Pancreas (tissue), 10 donors: ENCODE data around the gene OR6J1. TPM values are rescaled to one million over a fixed set of nuclear protein-coding genes. Genes with fewer than 3 reads are reported as not detected.

ENCODE experiments used
- ATAC-seq, 4 donors: fragments of 200-7000 bp; cut with Tn5 transposase; one replicate each; pipeline versions ENCODE4 v1.8.0 to v1.9.1; 2020; ENCODE audit warnings: mild to moderate bottlenecking in 4 of 4, moderate library complexity in 4 of 4
- DNase-seq, 6 donors: peaks; one replicate each; pipeline ENCODE4 v3.0.0-alpha.2; 2020
- FAIRE-seq: peaks from 2 replicates; lab custom pipeline; 2012; peaks lifted over from hg19 to GRCh38; lab: Jason Lieb, UNC
- H3K27ac ChIP-seq, 4 donors: fragments of 200-600 bp; sonication (generic); 1 replicate in 3 of 4; 2 replicates in 1 of 4; pipeline versions ENCODE4 v1.5.0 to v1.8.0; 2020
- H3K27me3 ChIP-seq, 4 donors: fragments of 200-600 bp; one replicate each; pipeline ENCODE4 v1.8.0; 2021
- H3K36me3 ChIP-seq, 3 donors: fragments of 200-600 bp; sonication (generic) in 1 of 3; one replicate each; pipeline versions ENCODE4 v1.5.0 to v1.8.0; 2020 to 2021
- H3K4me1 ChIP-seq, 3 donors: fragments of 200-600 bp; one replicate each; pipeline ENCODE4 v1.8.0; 2021
- H3K4me3 ChIP-seq, 4 donors: fragments of 200-600 bp; sonication (generic) in 2 of 4; one replicate each; pipeline versions ENCODE4 v1.5.0 to v1.8.0; 2020 to 2021
- H3K9me3 ChIP-seq, 4 donors: fragments of 200-600 bp; one replicate each; pipeline ENCODE4 v1.8.0; 2021
- WGBS, 2 donors: extraction: QIAGEN DNeasy Blood & Tissue Kit; methylation state at CpG; one replicate each; pipeline ENCODE4 v1.1.7; 2013; 5-methylcytosine and 5-hydroxymethylcytosine counted together
- intact Hi-C, 3 donors: fragments of 100-400 bp; cut with DNase I; formaldehyde crosslinking; loops; one replicate each; pipeline versions ENCODE4 v1.11.1 to v1.14.2; 2022
- polyA plus RNA-seq, 2 donors: library from polyadenylated mRNA; stranded (reverse); fragments of 200-250 nt; gene quantifications; one replicate each; pipeline ENCODE4 v1.2.3, GENCODE V29; 2013
- total RNA-seq, 6 donors: library from RNA; stranded (reverse); fragmentation: NEBNext Ultra II Directional in 4 of 6; extraction: Animal tissue kit (Norgen Biotek cat#: 25700) in 4 of 6; gene quantifications; one replicate each; pipeline versions ENCODE4 v1.2.1 to v1.2.4, GENCODE V29; 2021 to 2023
- TF ChIP-seq, protein P1 (sequence below), 4 donors: fragments of 200-600 bp; sonication (generic) in 3 of 4; IDR thresholded peaks; one replicate each; pipeline versions ENCODE4 v1.5.0 to v1.8.0; 2021; ENCODE audit warnings: antibody characterized with exemption in 4 of 4
- donor health status: healthy with polysubstance abuse.
- donor health status: DM: no; HTN: no; CAD: no; lungs with moderate emphysema.
- donor health status: DM: no; HTN: no; CAD: no.
- donor health status: control.
- donor health status: control.
- donor health status: Bipolar disorder and iron deficiency.
- donor health status: DM: yes; HTN: yes; CAD: no.
- donor health status: DM: no; HTN: no; CAD: no.
- donor health status: DM: no; HTN: no; CAD: no.
- donor health status: DM: yes; HTN: yes; CAD: no.

OR6J1 gene
- total and polyA plus RNA-seq, 8 donors: 0.03 to 0.05 TPM; not detected in 6

DNA sequence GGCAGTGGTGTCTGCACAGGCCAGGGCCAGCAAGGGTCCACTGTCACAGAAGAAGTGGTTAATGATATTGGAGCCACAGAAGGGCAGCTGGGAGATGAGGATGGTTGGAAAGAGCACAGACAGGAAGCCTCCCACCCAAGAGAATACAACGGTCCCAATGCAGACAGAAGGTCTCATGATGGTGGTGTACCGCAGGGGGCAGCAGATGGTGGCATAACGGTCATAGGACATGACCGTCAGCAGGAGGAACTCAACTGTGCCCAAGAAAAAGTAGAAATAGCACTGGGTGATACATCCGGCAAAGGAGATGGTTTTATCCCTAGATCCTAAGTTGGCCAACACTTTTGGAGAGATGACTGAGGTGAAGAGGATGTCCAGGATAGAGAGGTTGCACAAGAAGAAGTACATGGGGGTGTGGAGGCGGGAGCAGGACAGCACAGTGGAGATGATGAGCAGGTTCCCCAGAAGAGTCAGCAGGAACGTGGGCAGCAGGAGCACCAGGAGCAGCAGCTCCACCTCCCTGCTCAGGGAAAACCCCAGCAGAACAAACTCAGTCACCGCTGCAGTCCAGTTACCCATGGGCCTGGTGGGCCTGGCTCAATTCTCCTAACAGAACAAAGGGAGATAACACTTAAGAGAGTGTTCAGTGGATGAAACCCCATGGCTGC lies 9.8 kb downstream of the OR6J1 start:
- DNase-seq: no peak
- H3K36me3 ChIP-seq: no peaks in the 10 kb centered on the region
- no peak for FAIRE-seq
- H3K27ac ChIP-seq: no peak overlapping the region
- no peak for ATAC-seq
- intact Hi-C loops: no loop called here
- TF ChIP-seq, protein P1, sequence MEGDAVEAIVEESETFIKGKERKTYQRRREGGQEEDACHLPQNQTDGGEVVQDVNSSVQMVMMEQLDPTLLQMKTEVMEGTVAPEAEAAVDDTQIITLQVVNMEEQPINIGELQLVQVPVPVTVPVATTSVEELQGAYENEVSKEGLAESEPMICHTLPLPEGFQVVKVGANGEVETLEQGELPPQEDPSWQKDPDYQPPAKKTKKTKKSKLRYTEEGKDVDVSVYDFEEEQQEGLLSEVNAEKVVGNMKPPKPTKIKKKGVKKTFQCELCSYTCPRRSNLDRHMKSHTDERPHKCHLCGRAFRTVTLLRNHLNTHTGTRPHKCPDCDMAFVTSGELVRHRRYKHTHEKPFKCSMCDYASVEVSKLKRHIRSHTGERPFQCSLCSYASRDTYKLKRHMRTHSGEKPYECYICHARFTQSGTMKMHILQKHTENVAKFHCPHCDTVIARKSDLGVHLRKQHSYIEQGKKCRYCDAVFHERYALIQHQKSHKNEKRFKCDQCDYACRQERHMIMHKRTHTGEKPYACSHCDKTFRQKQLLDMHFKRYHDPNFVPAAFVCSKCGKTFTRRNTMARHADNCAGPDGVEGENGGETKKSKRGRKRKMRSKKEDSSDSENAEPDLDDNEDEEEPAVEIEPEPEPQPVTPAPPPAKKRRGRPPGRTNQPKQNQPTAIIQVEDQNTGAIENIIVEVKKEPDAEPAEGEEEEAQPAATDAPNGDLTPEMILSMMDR (IDR thresholded peaks at IDR 0.05): no peak
- H3K9me3 ChIP-seq: no peaks in the 10 kb centered on the region
- H3K4me1 ChIP-seq: no peaks in the 10 kb centered on the region
- 78 to 83% methylated on average over 8 of the region's 8 CpGs for WGBS, 2 donors
- no peaks in the 10 kb centered on the region for H3K27me3 ChIP-seq
- no peak overlapping the region for H3K4me3 ChIP-seq

DNA sequence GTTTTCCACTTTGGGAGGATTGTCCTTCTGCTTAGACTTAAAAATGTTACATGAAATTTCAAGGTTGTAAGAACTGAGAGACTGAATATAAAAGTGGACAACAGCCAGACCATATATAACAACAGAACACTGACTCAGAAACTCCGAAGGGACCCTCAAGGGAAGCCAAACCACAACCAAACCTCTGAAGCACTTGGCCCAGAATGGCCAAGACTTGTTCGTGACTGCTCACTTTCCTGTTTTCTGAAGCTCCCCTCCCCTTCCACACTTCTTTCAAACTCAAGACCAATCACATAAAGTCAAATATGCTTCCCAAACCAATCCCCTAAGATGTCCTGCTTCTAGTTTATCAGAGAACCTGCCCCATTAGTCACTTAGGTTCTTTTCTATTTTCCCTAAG lies 13.7 kb downstream of the OR6J1 start:
- whole genome bisulfite sequencing, 2 donors: 83 to 91% methylated on average over 2 of the region's 2 CpGs
- FAIRE-seq: no peak
- TF ChIP-seq, protein P1 (IDR thresholded peaks at IDR 0.05): no peak

DNA sequence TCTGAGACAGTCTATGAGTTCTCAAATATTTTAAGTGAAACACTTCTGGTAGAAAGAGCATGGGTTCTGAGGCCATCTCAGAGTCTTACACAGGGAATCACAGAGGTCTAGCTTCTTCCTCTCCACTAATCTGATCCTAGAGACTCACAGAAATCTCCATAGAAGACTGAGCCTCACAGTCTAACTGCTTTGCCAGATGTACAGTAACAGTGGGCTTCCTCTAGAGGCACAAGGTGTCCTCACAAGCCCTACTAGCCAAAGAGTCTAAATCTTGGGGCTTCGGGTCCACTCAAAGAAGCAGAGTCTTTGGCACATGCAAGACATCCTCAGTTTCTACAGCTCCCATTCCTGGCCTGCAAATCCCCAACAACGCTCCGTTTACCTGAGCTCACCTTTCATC lies 14.1 kb downstream of the OR6J1 start:
- TF ChIP-seq, protein P1 (IDR thresholded peaks at IDR 0.05): no peak
- Histone ChIP-seq H3K36me3 (no peaks in the 10 kb centered on the region), H3K9me3 (no peaks in the 10 kb centered on the region), H3K4me1 (no peaks in the 10 kb centered on the region), H3K27me3 (no peaks in the 10 kb centered on the region), H3K4me3 (no peak overlapping the region), H3K27ac (no peak overlapping the region)
- intact Hi-C loops: no loop called here
- DNase-seq (no peak), ATAC-seq (no peak), FAIRE-seq (no peak)
- WGBS, 2 donors: 92 to 99% methylated on average over 3 of the region's 3 CpGs

More for the DNA sequence above, 13.7 kb downstream of the OR6J1 start:
- Histone ChIP-seq H3K27ac (no peak overlapping the region), H3K9me3 (no peaks in the 10 kb centered on the region), H3K36me3 (no peaks in the 10 kb centered on the region), H3K4me1 (no peaks in the 10 kb centered on the region), H3K27me3 (no peaks in the 10 kb centered on the region), H3K4me3 (no peak overlapping the region)
- no peak for DNase-seq
- intact Hi-C loops: no loop called here
- no peak for ATAC-seq

DNA sequence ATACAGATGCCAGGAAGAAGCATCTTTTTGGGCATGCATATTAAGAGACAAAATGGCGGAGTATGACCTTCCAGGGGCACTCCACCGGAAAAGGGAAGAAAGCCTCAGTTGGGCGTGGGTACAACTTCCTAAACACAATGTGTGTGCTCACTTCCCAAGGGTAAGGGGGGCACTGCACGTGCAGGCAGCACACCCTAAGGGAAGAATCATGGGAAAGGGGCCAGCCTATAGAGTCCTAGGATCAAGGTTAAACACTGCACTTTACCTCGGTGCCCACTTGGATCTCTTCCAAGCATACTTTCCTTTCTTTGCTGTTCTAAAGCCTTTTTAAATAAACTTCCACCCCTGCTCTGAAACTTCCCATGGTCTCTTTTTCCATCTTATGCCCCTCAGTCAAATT lies 14.8 kb downstream of the OR6J1 start:
- TF ChIP-seq, protein P1 (IDR thresholded peaks at IDR 0.05): no peak
- H3K4me1 ChIP-seq: no peaks in the 10 kb centered on the region
- no peak overlapping the region for H3K27ac ChIP-seq
- ATAC-seq: no peak
- H3K4me3 ChIP-seq: no peak overlapping the region
- no peaks in the 10 kb centered on the region for H3K36me3 ChIP-seq
- intact Hi-C loops: no loop called here
- FAIRE-seq: no peak
- DNase-seq: no peak
- no peaks in the 10 kb centered on the region for H3K9me3 ChIP-seq
- H3K27me3 ChIP-seq: no peaks in the 10 kb centered on the region
- 54 to 55% methylated on average over 5 of the region's 5 CpGs for WGBS, 2 donors

DNA sequence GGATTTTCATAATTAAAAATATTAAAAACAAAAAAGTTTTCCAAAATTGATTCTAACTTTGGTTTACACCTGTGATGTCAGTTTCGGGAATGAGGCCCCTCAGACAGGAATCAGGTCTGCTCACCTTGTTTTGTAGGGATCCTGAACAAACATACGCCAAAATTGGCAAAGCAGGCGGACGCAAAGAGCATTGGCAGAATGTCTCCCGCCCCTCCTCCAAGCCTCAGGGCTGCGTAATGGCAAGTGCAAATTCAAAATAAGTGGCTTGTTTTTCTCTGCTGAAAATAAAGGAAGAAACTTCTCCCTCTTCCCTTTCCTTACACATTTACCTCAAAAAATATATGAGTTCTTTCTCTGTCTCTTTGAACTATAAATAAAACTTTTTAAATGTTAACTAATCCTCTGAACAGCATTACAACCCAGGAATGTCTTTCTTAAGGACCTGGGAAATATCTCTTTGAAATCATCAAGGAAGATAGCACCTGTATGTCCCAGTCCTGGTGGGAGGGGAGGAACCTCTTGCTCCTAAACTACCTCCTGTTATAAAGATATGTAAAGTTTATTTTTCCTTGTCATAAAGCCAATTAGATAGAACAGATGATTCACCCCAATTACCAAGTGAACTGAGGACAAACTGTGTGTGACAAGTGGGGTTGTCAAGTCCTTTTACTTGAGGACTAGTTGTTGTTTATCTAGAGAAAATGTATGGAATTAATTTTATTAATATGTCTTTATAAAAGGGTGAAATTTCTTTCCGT lies 16.5 kb downstream of the OR6J1 start:
- no peak for ATAC-seq
- Histone ChIP-seq H3K36me3 (no peaks in the 10 kb centered on the region), H3K4me1 (no peaks in the 10 kb centered on the region), H3K27me3 (no peaks in the 10 kb centered on the region), H3K27ac (no peak overlapping the region), H3K4me3 (no peak overlapping the region), H3K9me3 (no peaks in the 10 kb centered on the region)
- FAIRE-seq: no peak
- TF ChIP-seq, protein P1 (IDR thresholded peaks at IDR 0.05): no peak
- intact Hi-C loops: no loop called here
- 70 to 74% methylated on average over 7 of the region's 7 CpGs for WGBS, 2 donors
- DNase-seq: no peak
